Measurements from ENCODE around the gene GMCL2. TPM values are rescaled to one million over a fixed set of nuclear protein-coding genes. Genes with fewer than 3 reads are reported as not detected.

Gene GMCL2
- polyA plus RNA-seq, 4 donors = 0.03 TPM; not detected in 3

- no peak for FAIRE-seq
These were observed 9.6 kb downstream of the GMCL2 start for GRCh38 chr5:178177569-178177968.

GRCh38 chr5:178176791-178177190 is 10.4 kb downstream of the GMCL2 start:
- H3K4me1 ChIP-seq (ENCODE audit: control insufficient read depth in 3 of 3, insufficient read depth in 2 of 3, low read depth in 1 of 3, low read length in 2 of 3) = no peaks in the 10 kb centered on the region
- FAIRE-seq (no peak), DNase-seq (no peak)
- H3K9me3 ChIP-seq (ENCODE audit: control insufficient read depth in 2 of 2, insufficient read depth in 1 of 2, low read depth in 1 of 2, low read length in 1 of 2) = no peaks in the 10 kb centered on the region
- H3K36me3 ChIP-seq (ENCODE audit: control insufficient read depth in 3 of 3, insufficient read depth in 2 of 3, low read depth in 1 of 3, low read length in 3 of 3) = no peaks in the 10 kb centered on the region
- no peaks in the 10 kb centered on the region for H3K27me3 ChIP-seq (ENCODE audit: control insufficient read depth in 3 of 3, insufficient read depth in 3 of 3, low read length in 3 of 3)
- no peak overlapping the region for H3K4me3 ChIP-seq (ENCODE audit: low read depth in 1 of 3, low read length in 3 of 3)
- 76 to 81% (median 81%) methylated on average over 6 of the region's 6 CpGs for WGBS, 3 donors
- H3K27ac ChIP-seq (ENCODE audit: low read depth in 1 of 3, low read length in 2 of 3) = no peak overlapping the region

More at GRCh38 chr5:178177569-178177968, 9.6 kb downstream of the GMCL2 start:
- DNase-seq = no peak
- Histone ChIP-seq H3K4me3 (ENCODE audit: low read depth in 1 of 3, low read length in 3 of 3) (no peak overlapping the region), H3K27me3 (ENCODE audit: control insufficient read depth in 3 of 3, insufficient read depth in 3 of 3, low read length in 3 of 3) (no peaks in the 10 kb centered on the region), H3K27ac (ENCODE audit: low read depth in 1 of 3, low read length in 2 of 3) (no peak overlapping the region), H3K9me3 (ENCODE audit: control insufficient read depth in 2 of 2, insufficient read depth in 1 of 2, low read depth in 1 of 2, low read length in 1 of 2) (no peaks in the 10 kb centered on the region), H3K4me1 (ENCODE audit: control insufficient read depth in 3 of 3, insufficient read depth in 2 of 3, low read depth in 1 of 3, low read length in 2 of 3) (no peaks in the 10 kb centered on the region), H3K36me3 (ENCODE audit: control insufficient read depth in 3 of 3, insufficient read depth in 2 of 3, low read depth in 1 of 3, low read length in 3 of 3) (no peaks in the 10 kb centered on the region)
- WGBS, 3 donors = 68 to 82% (median 77%) methylated on average over 8 of the region's 8 CpGs

- Histone ChIP-seq H3K36me3 (ENCODE audit: control insufficient read depth in 3 of 3, insufficient read depth in 2 of 3, low read depth in 1 of 3, low read length in 3 of 3) (no peaks in the 10 kb centered on the region), H3K4me3 (ENCODE audit: low read depth in 1 of 3, low read length in 3 of 3) (no peak overlapping the region), H3K9me3 (ENCODE audit: control insufficient read depth in 2 of 2, insufficient read depth in 1 of 2, low read depth in 1 of 2, low read length in 1 of 2) (no peaks in the 10 kb centered on the region), H3K27me3 (ENCODE audit: control insufficient read depth in 3 of 3, insufficient read depth in 3 of 3, low read length in 3 of 3) (no peaks in the 10 kb centered on the region), H3K4me1 (ENCODE audit: control insufficient read depth in 3 of 3, insufficient read depth in 2 of 3, low read depth in 1 of 3, low read length in 2 of 3) (no peaks in the 10 kb centered on the region), H3K27ac (ENCODE audit: low read depth in 1 of 3, low read length in 2 of 3) (no peak overlapping the region)
- FAIRE-seq (no peak), DNase-seq (no peak)
- 87 to 89% (median 88%) methylated on average over 3 of the region's 3 CpGs for WGBS, 3 donors
These were observed 12.7 kb downstream of the GMCL2 start for GRCh38 chr5:178174456-178174855.

- Histone ChIP-seq H3K36me3 (ENCODE audit: control insufficient read depth in 3 of 3, insufficient read depth in 2 of 3, low read depth in 1 of 3, low read length in 3 of 3) (no peaks in the 10 kb centered on the region), H3K27ac (ENCODE audit: low read depth in 1 of 3, low read length in 2 of 3) (no peak overlapping the region), H3K4me1 (ENCODE audit: control insufficient read depth in 3 of 3, insufficient read depth in 2 of 3, low read depth in 1 of 3, low read length in 2 of 3) (no peaks in the 10 kb centered on the region), H3K4me3 (ENCODE audit: low read depth in 1 of 3, low read length in 3 of 3) (no peak overlapping the region), H3K9me3 (ENCODE audit: control insufficient read depth in 2 of 2, insufficient read depth in 1 of 2, low read depth in 1 of 2, low read length in 1 of 2) (no peaks in the 10 kb centered on the region), H3K27me3 (ENCODE audit: control insufficient read depth in 3 of 3, insufficient read depth in 3 of 3, low read length in 3 of 3) (peaks cover 0 to 10% (median 0%) of the 10 kb centered on the region in 3 donors)
- WGBS, 3 donors = 81 to 90% (median 86%) methylated on average over 2 of the region's 2 CpGs
- FAIRE-seq (no peak), DNase-seq (no peak)
These were observed 16.7 kb downstream of the GMCL2 start for GRCh38 chr5:178170455-178170854.

- FAIRE-seq = no peak
These were observed 21.6 kb downstream of the GMCL2 start for GRCh38 chr5:178165581-178165980.

GRCh38 chr5:178163772-178164735 is 23.1 kb downstream of the GMCL2 start:
- Histone ChIP-seq H3K27me3 (ENCODE audit: control insufficient read depth in 3 of 3, insufficient read depth in 3 of 3, low read length in 3 of 3) (peaks cover 0 to 23% (median 3%) of the 10 kb centered on the region in 3 donors), H3K9me3 (ENCODE audit: control insufficient read depth in 2 of 2, insufficient read depth in 1 of 2, low read depth in 1 of 2, low read length in 1 of 2) (no peaks in the 10 kb centered on the region), H3K4me3 (ENCODE audit: low read depth in 1 of 3, low read length in 3 of 3) (no peak overlapping the region), H3K27ac (ENCODE audit: low read depth in 1 of 3, low read length in 2 of 3) (no peak overlapping the region), H3K36me3 (ENCODE audit: control insufficient read depth in 3 of 3, insufficient read depth in 2 of 3, low read depth in 1 of 3, low read length in 3 of 3) (no peaks in the 10 kb centered on the region), H3K4me1 (ENCODE audit: control insufficient read depth in 3 of 3, insufficient read depth in 2 of 3, low read depth in 1 of 3, low read length in 2 of 3) (peaks cover 0 to 2% (median 0%) of the 10 kb centered on the region in 3 donors)
- FAIRE-seq (no peak), DNase-seq (peak; percentile 83 to 87)
- WGBS, 3 donors = 8 to 12% (median 11%) methylated on average over 33 of the region's 33 CpGs

More at GRCh38 chr5:178165581-178165980, 21.6 kb downstream of the GMCL2 start:
- Histone ChIP-seq H3K4me3 (ENCODE audit: low read depth in 1 of 3, low read length in 3 of 3) (no peak overlapping the region), H3K36me3 (ENCODE audit: control insufficient read depth in 3 of 3, insufficient read depth in 2 of 3, low read depth in 1 of 3, low read length in 3 of 3) (no peaks in the 10 kb centered on the region), H3K9me3 (ENCODE audit: control insufficient read depth in 2 of 2, insufficient read depth in 1 of 2, low read depth in 1 of 2, low read length in 1 of 2) (no peaks in the 10 kb centered on the region), H3K27me3 (ENCODE audit: control insufficient read depth in 3 of 3, insufficient read depth in 3 of 3, low read length in 3 of 3) (peaks cover 0 to 23% (median 3%) of the 10 kb centered on the region in 3 donors), H3K27ac (ENCODE audit: low read depth in 1 of 3, low read length in 2 of 3) (no peak overlapping the region), H3K4me1 (ENCODE audit: control insufficient read depth in 3 of 3, insufficient read depth in 2 of 3, low read depth in 1 of 3, low read length in 2 of 3) (peaks cover 0 to 2% (median 0%) of the 10 kb centered on the region in 3 donors)
- 35 to 53% (median 35%) methylated on average over 38 of the region's 38 CpGs for WGBS, 3 donors
- no peak for DNase-seq

GRCh38 chr5:178162481-178162880 is 24.7 kb downstream of the GMCL2 start:
- H3K4me3 ChIP-seq (ENCODE audit: low read depth in 1 of 3, low read length in 3 of 3) = no peak overlapping the region
- H3K9me3 ChIP-seq (ENCODE audit: control insufficient read depth in 2 of 2, insufficient read depth in 1 of 2, low read depth in 1 of 2, low read length in 1 of 2) = no peaks in the 10 kb centered on the region
- DNase-seq (no peak), FAIRE-seq (no peak)
- H3K4me1 ChIP-seq (ENCODE audit: control insufficient read depth in 3 of 3, insufficient read depth in 2 of 3, low read depth in 1 of 3, low read length in 2 of 3) = peaks cover 0 to 2% (median 0%) of the 10 kb centered on the region in 3 donors
- H3K27ac ChIP-seq (ENCODE audit: low read depth in 1 of 3, low read length in 2 of 3) = no peak overlapping the region
- peaks cover 0 to 23% (median 3%) of the 10 kb centered on the region in 3 donors for H3K27me3 ChIP-seq (ENCODE audit: control insufficient read depth in 3 of 3, insufficient read depth in 3 of 3, low read length in 3 of 3)
- 77 to 83% (median 77%) methylated on average over 9 of the region's 9 CpGs for WGBS, 3 donors
- no peaks in the 10 kb centered on the region for H3K36me3 ChIP-seq (ENCODE audit: control insufficient read depth in 3 of 3, insufficient read depth in 2 of 3, low read depth in 1 of 3, low read length in 3 of 3)

- 86 to 92% (median 88%) methylated on average over 5 of the region's 5 CpGs for WGBS, 3 donors
- FAIRE-seq (no peak), DNase-seq (no peak)
- Histone ChIP-seq H3K4me1 (ENCODE audit: control insufficient read depth in 3 of 3, insufficient read depth in 2 of 3, low read depth in 1 of 3, low read length in 2 of 3) (peaks cover 0 to 2% (median 0%) of the 10 kb centered on the region in 3 donors), H3K9me3 (ENCODE audit: control insufficient read depth in 2 of 2, insufficient read depth in 1 of 2, low read depth in 1 of 2, low read length in 1 of 2) (no peaks in the 10 kb centered on the region), H3K27ac (ENCODE audit: low read depth in 1 of 3, low read length in 2 of 3) (no peak overlapping the region), H3K36me3 (ENCODE audit: control insufficient read depth in 3 of 3, insufficient read depth in 2 of 3, low read depth in 1 of 3, low read length in 3 of 3) (no peaks in the 10 kb centered on the region), H3K4me3 (ENCODE audit: low read depth in 1 of 3, low read length in 3 of 3) (no peak overlapping the region), H3K27me3 (ENCODE audit: control insufficient read depth in 3 of 3, insufficient read depth in 3 of 3, low read length in 3 of 3) (peaks cover 0 to 11% (median 1%) of the 10 kb centered on the region in 3 donors)
These were observed 27.0 kb downstream of the GMCL2 start for GRCh38 chr5:178160176-178160575.
